Pons (tissue), 1 donor: ENCODE measurements around the gene RAP1GDS1.
"Not testable (repeated sequence)": the region's sequence is repeated elsewhere in the genome, so short reads cannot be mapped to it uniquely, and the experiment has no call there.

ENCODE experiments used
- DNase-seq: peaks from one replicate; pipeline ENCODE4 v3.0.0-alpha.2; 2016; ENCODE audit warnings: low spot score

The RAP1GDS1 gene

GRCh38 chr4:98352396-98352795 lies 91.2 kb downstream of the RAP1GDS1 start:
- DNase-seq = no peak

- no peak for DNase-seq
Measured at GRCh38 chr4:98352940-98353339, 91.8 kb downstream of the RAP1GDS1 start.

GRCh38 chr4:98358630-98359248 lies 97.6 kb downstream of the RAP1GDS1 start:
- no peak for DNase-seq

- no peak for DNase-seq
Measured at GRCh38 chr4:98359646-98360045, 98.5 kb downstream of the RAP1GDS1 start.

- no peak for DNase-seq
Measured at GRCh38 chr4:98363431-98363830, 102.2 kb downstream of the RAP1GDS1 start.

- DNase-seq = not testable (repeated sequence)
Measured at GRCh38 chr4:98366275-98366674, 105.1 kb downstream of the RAP1GDS1 start.

GRCh38 chr4:98368000-98368399 lies 106.8 kb downstream of the RAP1GDS1 start:
- DNase-seq = not testable (repeated sequence)

GRCh38 chr4:98369322-98369721 lies 108.1 kb downstream of the RAP1GDS1 start:
- no peak for DNase-seq

GRCh38 chr4:98374643-98375042 lies 113.5 kb downstream of the RAP1GDS1 start:
- DNase-seq = peak; percentile 45

GRCh38 chr4:98377559-98377958 lies 116.4 kb downstream of the RAP1GDS1 start:
- DNase-seq = no peak

- DNase-seq = no peak
Measured at GRCh38 chr4:98381306-98381705, 120.1 kb downstream of the RAP1GDS1 start.

- DNase-seq = no peak
Measured at GRCh38 chr4:98383431-98384106, 122.4 kb downstream of the RAP1GDS1 start.

GRCh38 chr4:98385831-98386230 lies 124.6 kb downstream of the RAP1GDS1 start:
- DNase-seq = no peak

GRCh38 chr4:98387345-98388026 lies 126.3 kb downstream of the RAP1GDS1 start:
- DNase-seq = no peak

- no peak for DNase-seq
Measured at GRCh38 chr4:98394134-98394533, 132.9 kb downstream of the RAP1GDS1 start.

GRCh38 chr4:98399915-98400314 lies 138.7 kb downstream of the RAP1GDS1 start:
- no peak for DNase-seq

- no peak for DNase-seq
Measured at GRCh38 chr4:98406819-98407218, 145.6 kb downstream of the RAP1GDS1 start.

- no peak for DNase-seq
Measured at GRCh38 chr4:98411731-98412130, 150.5 kb downstream of the RAP1GDS1 start.

GRCh38 chr4:98416844-98417243 lies 155.7 kb downstream of the RAP1GDS1 start:
- DNase-seq = no peak

- not testable (repeated sequence) for DNase-seq
Measured at GRCh38 chr4:98420151-98420550, 159.0 kb downstream of the RAP1GDS1 start.

GRCh38 chr4:98421111-98421510 lies 159.9 kb downstream of the RAP1GDS1 start:
- DNase-seq = no peak

- DNase-seq = no peak
Measured at GRCh38 chr4:98423009-98423408, 161.8 kb downstream of the RAP1GDS1 start.

- no peak for DNase-seq
Measured at GRCh38 chr4:98430708-98431403, 169.7 kb downstream of the RAP1GDS1 start.
